ENCODE results near the gene GPR176. TPM values are rescaled to one million over a fixed set of nuclear protein-coding genes. Genes with fewer than 3 reads are reported as not detected.

The GPR176 gene
- total and polyA plus RNA-seq, 4 donors = 18.2 to 73.6 (median 31.1) TPM

- H3K27me3 ChIP-seq (ENCODE audit: control insufficient read depth in 1 of 2, insufficient read depth in 2 of 2, low read length in 1 of 2) = no peaks in the 10 kb centered on the region
- no peaks in the 10 kb centered on the region for H3K4me1 ChIP-seq (ENCODE audit: control insufficient read depth in 1 of 2, insufficient read depth in 2 of 2, low read length in 2 of 2)
- intact Hi-C loops (cut with DNase I) = loop anchor here in 1 of 2 donors (10.0 kb wide), 1 partner anchor 251 kb away; the partner anchor contains the start of gene SRP14
- DNase-seq (no peak), ATAC-seq (ENCODE audit: low FRiP score) (no peak)
- no peaks in the 10 kb centered on the region for H3K9me3 ChIP-seq (ENCODE audit: control insufficient read depth, low read length)
- H3K4me3 ChIP-seq (ENCODE audit: low read length in 2 of 2) = peak overlapping the region; percentile 41 to 90
- WGBS, 2 donors = 0 to 1% methylated on average over 10 of the region's 10 CpGs
- H3K27ac ChIP-seq (ENCODE audit: low read depth in 1 of 2, low read length in 2 of 2) = peak overlapping the region in 1 of 2 donors; percentile 36
- no peaks in the 10 kb centered on the region for H3K36me3 ChIP-seq (ENCODE audit: control insufficient read depth in 1 of 2, insufficient read depth in 2 of 2, low read length in 1 of 2)
Measured at GRCh38 chr15:39783244-39783820, 136.7 kb downstream of the GPR176 start.

GRCh38 chr15:39782441-39783138, 137.5 kb downstream of the GPR176 start, which contains the start of gene FSIP1:
FSIP1 (minus strand) TSS chr15:39782841; CDS start chr15:39776524, 6,317 bp downstream.
- Histone ChIP-seq H3K27me3 (ENCODE audit: control insufficient read depth in 1 of 2, insufficient read depth in 2 of 2, low read length in 1 of 2) (no peaks in the 10 kb centered on the region), H3K4me3 (ENCODE audit: low read length in 2 of 2) (peak within 1 kb of the TSS; percentile 41 to 90), H3K36me3 (ENCODE audit: control insufficient read depth in 1 of 2, insufficient read depth in 2 of 2, low read length in 1 of 2) (no peaks in the 10 kb centered on the region), H3K4me1 (ENCODE audit: control insufficient read depth in 1 of 2, insufficient read depth in 2 of 2, low read length in 2 of 2) (no peaks in the 10 kb centered on the region), H3K27ac (ENCODE audit: low read depth in 1 of 2, low read length in 2 of 2) (peak within 1 kb of the TSS in 1 of 2 donors; percentile 55), H3K9me3 (ENCODE audit: control insufficient read depth, low read length) (no peaks in the 10 kb centered on the region)
- WGBS, 2 donors = 0 to 1% methylated on average over 59 to 64 of the region's 64 CpGs
- intact Hi-C loops (cut with DNase I) = loop anchor here in 1 of 2 donors (10.0 kb wide), 1 partner anchor 252 kb away; the partner anchor contains the start of gene SRP14
- peak; percentile 100 for ATAC-seq (ENCODE audit: low FRiP score)
- peak; percentile 98 to 99 for DNase-seq

- no peaks in the 10 kb centered on the region for H3K27me3 ChIP-seq (ENCODE audit: control insufficient read depth in 1 of 2, insufficient read depth in 2 of 2, low read length in 1 of 2)
- H3K36me3 ChIP-seq (ENCODE audit: control insufficient read depth in 1 of 2, insufficient read depth in 2 of 2, low read length in 1 of 2) = no peaks in the 10 kb centered on the region
- no peaks in the 10 kb centered on the region for H3K4me1 ChIP-seq (ENCODE audit: control insufficient read depth in 1 of 2, insufficient read depth in 2 of 2, low read length in 2 of 2)
- WGBS, 2 donors = 66 to 72% methylated on average over 2 of the region's 2 CpGs
- no peak overlapping the region for H3K27ac ChIP-seq (ENCODE audit: low read depth in 1 of 2, low read length in 2 of 2)
- DNase-seq = no peak
- H3K4me3 ChIP-seq (ENCODE audit: low read length in 2 of 2) = peak overlapping the region in 1 of 2 donors; percentile 29
- H3K9me3 ChIP-seq (ENCODE audit: control insufficient read depth, low read length) = no peaks in the 10 kb centered on the region
- ATAC-seq (ENCODE audit: low FRiP score) = no peak
- intact Hi-C loops (cut with DNase I) = loop anchor here in 1 of 2 donors (10.0 kb wide), 1 partner anchor 253 kb away; the partner anchor contains the start of gene SRP14
Measured at GRCh38 chr15:39781967-39782302, 138.1 kb downstream of the GPR176 start.

GRCh38 chr15:39781147-39781966, 138.7 kb downstream of the GPR176 start:
- DNase-seq (no peak), ATAC-seq (ENCODE audit: low FRiP score) (no peak)
- WGBS, 2 donors = 88% methylated on average over 4 of the region's 4 CpGs
- Histone ChIP-seq H3K4me1 (ENCODE audit: control insufficient read depth in 1 of 2, insufficient read depth in 2 of 2, low read length in 2 of 2) (no peaks in the 10 kb centered on the region), H3K27ac (ENCODE audit: low read depth in 1 of 2, low read length in 2 of 2) (no peak overlapping the region), H3K36me3 (ENCODE audit: control insufficient read depth in 1 of 2, insufficient read depth in 2 of 2, low read length in 1 of 2) (no peaks in the 10 kb centered on the region), H3K27me3 (ENCODE audit: control insufficient read depth in 1 of 2, insufficient read depth in 2 of 2, low read length in 1 of 2) (no peaks in the 10 kb centered on the region), H3K9me3 (ENCODE audit: control insufficient read depth, low read length) (no peaks in the 10 kb centered on the region), H3K4me3 (ENCODE audit: low read length in 2 of 2) (no peak overlapping the region)
- intact Hi-C loops (cut with DNase I) = loop anchor here in 1 of 2 donors (10.0 kb wide), 1 partner anchor 253 kb away; the partner anchor contains the start of gene SRP14

- 50 to 56% methylated on average over 3 of the region's 3 CpGs for WGBS, 2 donors
- Histone ChIP-seq H3K36me3 (ENCODE audit: control insufficient read depth in 1 of 2, insufficient read depth in 2 of 2, low read length in 1 of 2) (no peaks in the 10 kb centered on the region), H3K4me1 (ENCODE audit: control insufficient read depth in 1 of 2, insufficient read depth in 2 of 2, low read length in 2 of 2) (no peaks in the 10 kb centered on the region), H3K27me3 (ENCODE audit: control insufficient read depth in 1 of 2, insufficient read depth in 2 of 2, low read length in 1 of 2) (no peaks in the 10 kb centered on the region), H3K27ac (ENCODE audit: low read depth in 1 of 2, low read length in 2 of 2) (no peak overlapping the region), H3K4me3 (ENCODE audit: low read length in 2 of 2) (no peak overlapping the region), H3K9me3 (ENCODE audit: control insufficient read depth, low read length) (no peaks in the 10 kb centered on the region)
- no peak for DNase-seq
- intact Hi-C loops (cut with DNase I) = no loop called here
- ATAC-seq (ENCODE audit: low FRiP score) = no peak
Measured at GRCh38 chr15:39778021-39778420, 142.0 kb downstream of the GPR176 start.

GRCh38 chr15:39777496-39777895, 142.6 kb downstream of the GPR176 start:
- Histone ChIP-seq H3K4me3 (ENCODE audit: low read length in 2 of 2) (no peak overlapping the region), H3K9me3 (ENCODE audit: control insufficient read depth, low read length) (no peaks in the 10 kb centered on the region), H3K27ac (ENCODE audit: low read depth in 1 of 2, low read length in 2 of 2) (no peak overlapping the region), H3K27me3 (ENCODE audit: control insufficient read depth in 1 of 2, insufficient read depth in 2 of 2, low read length in 1 of 2) (no peaks in the 10 kb centered on the region), H3K4me1 (ENCODE audit: control insufficient read depth in 1 of 2, insufficient read depth in 2 of 2, low read length in 2 of 2) (no peaks in the 10 kb centered on the region), H3K36me3 (ENCODE audit: control insufficient read depth in 1 of 2, insufficient read depth in 2 of 2, low read length in 1 of 2) (no peaks in the 10 kb centered on the region)
- intact Hi-C loops (cut with DNase I) = no loop called here
- DNase-seq (no peak), ATAC-seq (ENCODE audit: low FRiP score) (no peak)
- 81 to 83% methylated on average over 4 of the region's 4 CpGs for WGBS, 2 donors

- no peak overlapping the region for H3K4me3 ChIP-seq (ENCODE audit: low read length in 2 of 2)
- no peak overlapping the region for H3K27ac ChIP-seq (ENCODE audit: low read depth in 1 of 2, low read length in 2 of 2)
- no peaks in the 10 kb centered on the region for H3K27me3 ChIP-seq (ENCODE audit: control insufficient read depth in 1 of 2, insufficient read depth in 2 of 2, low read length in 1 of 2)
- peaks cover 0 to 3% of the 10 kb centered on the region in 2 donors for H3K4me1 ChIP-seq (ENCODE audit: control insufficient read depth in 1 of 2, insufficient read depth in 2 of 2, low read length in 2 of 2)
- DNase-seq (no peak), ATAC-seq (ENCODE audit: low FRiP score) (no peak)
- H3K36me3 ChIP-seq (ENCODE audit: control insufficient read depth in 1 of 2, insufficient read depth in 2 of 2, low read length in 1 of 2) = no peaks in the 10 kb centered on the region
- 75 to 80% methylated on average over 4 of the region's 4 CpGs for WGBS, 2 donors
- no peaks in the 10 kb centered on the region for H3K9me3 ChIP-seq (ENCODE audit: control insufficient read depth, low read length)
- intact Hi-C loops (cut with DNase I) = no loop called here
Measured at GRCh38 chr15:39776068-39776467, 144.0 kb downstream of the GPR176 start.

GRCh38 chr15:39774688-39775267, 145.3 kb downstream of the GPR176 start:
- ATAC-seq (ENCODE audit: low FRiP score) (no peak), DNase-seq (no peak)
- intact Hi-C loops (cut with DNase I) = no loop called here
- Histone ChIP-seq H3K27ac (ENCODE audit: low read depth in 1 of 2, low read length in 2 of 2) (no peak overlapping the region), H3K4me1 (ENCODE audit: control insufficient read depth in 1 of 2, insufficient read depth in 2 of 2, low read length in 2 of 2) (peaks cover 0 to 3% of the 10 kb centered on the region in 2 donors), H3K36me3 (ENCODE audit: control insufficient read depth in 1 of 2, insufficient read depth in 2 of 2, low read length in 1 of 2) (no peaks in the 10 kb centered on the region), H3K4me3 (ENCODE audit: low read length in 2 of 2) (no peak overlapping the region), H3K9me3 (ENCODE audit: control insufficient read depth, low read length) (no peaks in the 10 kb centered on the region), H3K27me3 (ENCODE audit: control insufficient read depth in 1 of 2, insufficient read depth in 2 of 2, low read length in 1 of 2) (no peaks in the 10 kb centered on the region)
- WGBS, 2 donors = 93 to 95% methylated on average over 3 of the region's 3 CpGs

Measured in aorta (tissue), 5 donors.